Epithelial cell of esophagus (primary cell): ENCODE results near the gene TNIK.
A peak's percentile ranks its signal among the peaks of the same experiment; 100 is the strongest.

Experiments used
- DNase-seq: peaks from one replicate; pipeline ENCODE4 v3.0.0; 2010; ENCODE audit warnings: low read depth
- H3K4me3 ChIP-seq: 2 replicates; pipeline ENCODE4 v1.5.1; 2011; ENCODE audit warnings: mild to moderate bottlenecking, low read length, control low read depth
- CTCF ChIP-seq: IDR thresholded peaks from 2 replicates; pipeline ENCODE4 v1.5.1; 2011; ENCODE audit warnings: low read depth, mild to moderate bottlenecking, low read length, control low read depth, inconsistent platforms; ENCODE audit not compliant: insufficient read depth; ENCODE audit errors: missing control alignments

Gene TNIK

GRCh38 chr3:171377859-171378258, 82.3 kb downstream of the TNIK start:
- H3K4me3 ChIP-seq, result no peak overlapping the region
- TF ChIP-seq CTCF, result no peak
- DNase-seq, result no peak

- no peak for TF ChIP-seq CTCF
- H3K4me3 ChIP-seq, result no peak overlapping the region
- DNase-seq, result no peak
Observed at GRCh38 chr3:171376596-171376947, 83.6 kb downstream of the TNIK start.

GRCh38 chr3:171375666-171376595, 84.3 kb downstream of the TNIK start:
- no peak for TF ChIP-seq CTCF
- no peak overlapping the region for H3K4me3 ChIP-seq
- DNase-seq, result peak; percentile 34

GRCh38 chr3:171374661-171375285, 85.4 kb downstream of the TNIK start:
- H3K4me3 ChIP-seq, result no peak overlapping the region
- peak; percentile 53 for DNase-seq
- TF ChIP-seq CTCF, result no peak

GRCh38 chr3:171374260-171374659, 85.9 kb downstream of the TNIK start:
- H3K4me3 ChIP-seq, result no peak overlapping the region
- no peak for DNase-seq
- no peak for TF ChIP-seq CTCF

- no peak overlapping the region for H3K4me3 ChIP-seq
- DNase-seq, result no peak
- no peak for TF ChIP-seq CTCF
Observed at GRCh38 chr3:171373711-171374110, 86.5 kb downstream of the TNIK start.

- no peak for DNase-seq
- no peak overlapping the region for H3K4me3 ChIP-seq
- no peak for TF ChIP-seq CTCF
Observed at GRCh38 chr3:171372694-171373093, 87.5 kb downstream of the TNIK start.
